ENCODE results near the gene KIR3DL3. TPM values are rescaled to one million over a fixed set of nuclear protein-coding genes. Genes with fewer than 3 reads are reported as not detected.
"Not testable (repeated sequence)": the region's sequence is repeated elsewhere in the genome, so short reads cannot be mapped to it uniquely, and the experiment has no call there.

KIR3DL3 gene
- total RNA-seq, result not detected
- not detected for polyA plus RNA-seq (2013, experiment 1 of 2)
- polyA plus RNA-seq (2013, experiment 2 of 2), result not detected
- long read RNA-seq, experiment 1, result 0 reads
- long read RNA-seq, experiment 2, result 0 reads
- long read RNA-seq, experiment 3, result 0 reads
- long read RNA-seq, experiment 4, result 0 reads

DNA sequence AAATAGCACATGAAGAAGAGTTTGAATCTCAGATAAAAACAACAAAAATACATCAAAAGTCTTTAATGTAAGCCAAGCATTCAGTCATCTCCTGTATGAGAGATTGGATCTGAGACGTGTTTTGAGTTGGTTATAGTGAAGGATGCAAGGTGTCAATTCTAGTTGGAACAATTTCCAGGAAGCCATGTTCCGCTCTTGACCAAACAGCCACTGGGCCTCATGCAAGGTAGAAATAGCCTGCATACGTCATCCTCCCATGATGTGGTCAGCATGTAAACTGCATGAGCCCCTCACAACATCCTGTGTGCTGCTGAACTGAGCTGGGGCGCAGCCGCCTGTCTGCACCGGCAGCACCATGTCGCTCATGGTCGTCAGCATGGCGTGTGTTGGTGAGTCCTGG is at the start of gene KIR3DL3:
Gene KIR3DL3, plus strand, starts transcription at position 301 of the 400 bp plus-strand sequence. Its CDS starts 55 bp downstream, at position 356.
- 78 to 83% methylated on average over 8 to 9 of the region's 9 CpGs for WGBS, 2 experiments (ENCODE audit: insufficient coverage in 1 of 2, insufficient read length in 1 of 2)
- H3K36me3 Mint-ChIP-seq (ENCODE audit: low read depth), result no peaks in the 10 kb centered on the region

DNA sequence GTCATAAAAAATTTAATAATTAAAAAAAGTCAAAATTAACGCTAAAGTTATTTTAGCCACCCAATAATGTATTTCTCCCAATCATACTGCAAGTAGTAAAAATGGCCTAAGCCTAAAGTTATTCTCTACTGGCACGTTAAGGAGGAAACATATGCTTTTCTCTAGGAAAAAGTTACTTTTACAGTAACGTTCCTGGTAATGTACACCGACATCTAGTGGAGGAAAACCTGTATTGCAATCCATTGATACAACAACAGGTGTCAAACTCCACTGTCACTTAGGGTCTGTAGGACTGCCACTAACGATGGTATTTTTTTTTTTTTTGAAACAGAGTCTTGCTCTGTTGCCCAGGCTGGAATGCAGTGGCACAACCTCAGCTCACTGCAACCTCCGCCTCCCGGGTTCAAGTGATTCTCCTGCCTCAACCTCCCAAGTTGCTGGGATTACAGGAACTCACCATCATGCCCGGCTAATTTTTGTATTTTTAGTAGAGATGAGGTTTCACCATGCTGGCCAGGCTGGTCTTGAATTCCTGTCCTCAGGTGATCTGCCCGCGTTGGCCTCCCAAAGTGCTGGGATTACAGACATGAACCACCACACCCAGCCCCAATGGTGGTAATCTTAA is 47.9 kb upstream of the KIR3DL3 start:
- not testable (repeated sequence) for H3K27ac Mint-ChIP-seq
- H3K9me3 Mint-ChIP-seq, result peaks cover 55% of the 10 kb centered on the region

More for the DNA sequence above, at the start of gene KIR3DL3:
- no peaks in the 10 kb centered on the region for H3K4me1 Mint-ChIP-seq
- H3K9me3 Mint-ChIP-seq, result peaks cover 95% of the 10 kb centered on the region
- H3K27me3 Mint-ChIP-seq (ENCODE audit: insufficient read depth), result no peaks in the 10 kb centered on the region
- DNase-seq, result no peak
- H3K9me3 ChIP-seq (ENCODE audit: control insufficient read depth, low read length), result peaks cover 57% of the 10 kb centered on the region
- H3K27ac ChIP-seq (ENCODE audit: low read depth, low read length), result no peak within 1 kb of the TSS
- no peaks in the 10 kb centered on the region for H3K27me3 ChIP-seq (ENCODE audit: control insufficient read depth, insufficient read depth, low read length, poor library complexity, severe bottlenecking)
- TF ChIP-seq, protein P1, sequence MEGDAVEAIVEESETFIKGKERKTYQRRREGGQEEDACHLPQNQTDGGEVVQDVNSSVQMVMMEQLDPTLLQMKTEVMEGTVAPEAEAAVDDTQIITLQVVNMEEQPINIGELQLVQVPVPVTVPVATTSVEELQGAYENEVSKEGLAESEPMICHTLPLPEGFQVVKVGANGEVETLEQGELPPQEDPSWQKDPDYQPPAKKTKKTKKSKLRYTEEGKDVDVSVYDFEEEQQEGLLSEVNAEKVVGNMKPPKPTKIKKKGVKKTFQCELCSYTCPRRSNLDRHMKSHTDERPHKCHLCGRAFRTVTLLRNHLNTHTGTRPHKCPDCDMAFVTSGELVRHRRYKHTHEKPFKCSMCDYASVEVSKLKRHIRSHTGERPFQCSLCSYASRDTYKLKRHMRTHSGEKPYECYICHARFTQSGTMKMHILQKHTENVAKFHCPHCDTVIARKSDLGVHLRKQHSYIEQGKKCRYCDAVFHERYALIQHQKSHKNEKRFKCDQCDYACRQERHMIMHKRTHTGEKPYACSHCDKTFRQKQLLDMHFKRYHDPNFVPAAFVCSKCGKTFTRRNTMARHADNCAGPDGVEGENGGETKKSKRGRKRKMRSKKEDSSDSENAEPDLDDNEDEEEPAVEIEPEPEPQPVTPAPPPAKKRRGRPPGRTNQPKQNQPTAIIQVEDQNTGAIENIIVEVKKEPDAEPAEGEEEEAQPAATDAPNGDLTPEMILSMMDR (conservative IDR thresholded peaks at IDR 0.05), result no peak
- H3K4me1 ChIP-seq (ENCODE audit: control insufficient read depth, insufficient read depth, low read length), result no peaks in the 10 kb centered on the region
- no peak within 1 kb of the TSS for H3K4me3 ChIP-seq (ENCODE audit: low read length)
- H3K27ac Mint-ChIP-seq, result no peak within 1 kb of the TSS
- H3K9ac ChIP-seq (ENCODE audit: extremely low read depth, low read length, poor library complexity, severe bottlenecking), result no peak within 1 kb of the TSS
- no peak within 1 kb of the TSS for H3K4me3 Mint-ChIP-seq
- no peaks in the 10 kb centered on the region for H3K36me3 ChIP-seq (ENCODE audit: control insufficient read depth, insufficient read depth, low read length)

DNA sequence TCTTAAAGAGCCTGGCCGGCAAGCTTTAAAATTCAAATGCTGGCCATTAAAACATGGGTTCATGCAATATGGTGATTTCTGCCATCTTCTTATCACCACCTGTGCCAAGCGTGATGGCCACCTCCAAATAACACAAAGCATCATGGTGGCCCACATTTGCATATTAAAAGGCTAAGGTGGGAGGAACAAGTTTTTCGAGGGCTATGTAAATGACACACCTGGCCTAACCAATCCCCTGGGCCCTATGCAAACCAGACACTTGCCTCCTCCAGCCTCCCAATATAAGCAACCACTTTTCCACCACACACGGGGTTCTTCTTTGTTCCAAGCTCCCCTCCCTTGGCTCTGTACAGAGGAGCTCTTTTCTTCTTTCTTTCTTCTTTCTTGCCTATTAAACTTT is 47.0 kb upstream of the KIR3DL3 start:
- Mint-ChIP-seq H3K9me3 (peaks cover 55% of the 10 kb centered on the region), H3K4me3 (no peak overlapping the region), H3K27me3 (ENCODE audit: insufficient read depth) (no peaks in the 10 kb centered on the region), H3K4me1 (no peaks in the 10 kb centered on the region), H3K36me3 (ENCODE audit: low read depth) (no peaks in the 10 kb centered on the region), H3K27ac (no peak overlapping the region)
- TF ChIP-seq, protein P1 (conservative IDR thresholded peaks at IDR 0.05), result no peak
- peaks cover 61% of the 10 kb centered on the region for H3K9me3 ChIP-seq (ENCODE audit: control insufficient read depth, low read length)
- H3K27ac ChIP-seq (ENCODE audit: low read depth, low read length), result no peak overlapping the region
- no peak overlapping the region for H3K4me3 ChIP-seq (ENCODE audit: low read length)
- 76 to 91% methylated on average over 2 to 4 of the region's 4 CpGs for WGBS, 2 experiments (ENCODE audit: insufficient coverage in 1 of 2, insufficient read length in 1 of 2)
- no peaks in the 10 kb centered on the region for H3K27me3 ChIP-seq (ENCODE audit: control insufficient read depth, insufficient read depth, low read length, poor library complexity, severe bottlenecking)
- H3K9ac ChIP-seq (ENCODE audit: extremely low read depth, low read length, poor library complexity, severe bottlenecking), result no peak overlapping the region
- H3K36me3 ChIP-seq (ENCODE audit: control insufficient read depth, insufficient read depth, low read length), result no peaks in the 10 kb centered on the region
- no peak for DNase-seq
- H3K4me1 ChIP-seq (ENCODE audit: control insufficient read depth, insufficient read depth, low read length), result no peaks in the 10 kb centered on the region

More for the DNA sequence above, 47.9 kb upstream of the KIR3DL3 start:
- peaks cover 62% of the 10 kb centered on the region for H3K9me3 ChIP-seq (ENCODE audit: control insufficient read depth, low read length)
- not testable (repeated sequence) for H3K4me1 Mint-ChIP-seq; H3K4me1 ChIP-seq (ENCODE audit: control insufficient read depth, insufficient read depth, low read length); H3K27me3 Mint-ChIP-seq (ENCODE audit: insufficient read depth); H3K27me3 ChIP-seq (ENCODE audit: control insufficient read depth, insufficient read depth, low read length, poor library complexity, severe bottlenecking); H3K4me3 ChIP-seq (ENCODE audit: low read length); H3K36me3 ChIP-seq (ENCODE audit: control insufficient read depth, insufficient read depth, low read length); DNase-seq; H3K27ac ChIP-seq (ENCODE audit: low read depth, low read length); H3K4me3 Mint-ChIP-seq; H3K9ac ChIP-seq (ENCODE audit: extremely low read depth, low read length, poor library complexity, severe bottlenecking); H3K36me3 Mint-ChIP-seq (ENCODE audit: low read depth)
- TF ChIP-seq, protein P1 (conservative IDR thresholded peaks at IDR 0.05), result peak; percentile 85
- 20 to 40% methylated on average over 4 to 10 of the region's 10 CpGs for WGBS, 2 experiments (ENCODE audit: insufficient coverage in 1 of 2, insufficient read length in 1 of 2)

DNA sequence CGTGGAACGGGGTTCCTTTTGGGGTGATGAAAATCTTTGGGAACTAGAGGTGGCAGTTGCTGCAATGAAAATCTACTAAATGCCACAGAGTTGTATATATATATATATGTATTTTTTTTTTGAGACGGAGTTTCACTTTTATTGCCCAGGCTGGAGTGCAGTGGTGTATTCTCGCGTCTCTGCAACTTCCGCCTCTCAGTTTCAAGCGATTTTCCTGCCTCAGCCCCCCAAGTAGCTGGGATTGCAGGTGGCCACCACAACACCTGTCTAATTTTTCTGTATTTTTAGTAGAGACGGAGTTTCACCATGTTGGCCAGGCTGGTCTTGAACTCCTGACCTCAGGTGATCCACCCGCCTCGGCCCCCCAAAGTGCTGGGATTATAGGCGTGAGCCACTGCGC is 42.6 kb upstream of the KIR3DL3 start:
- peaks cover 82% of the 10 kb centered on the region for H3K9me3 Mint-ChIP-seq
- 68 to 79% methylated on average over 6 to 10 of the region's 12 CpGs for WGBS, 2 experiments (ENCODE audit: insufficient coverage in 1 of 2, insufficient read length in 1 of 2)
- not testable (repeated sequence) for H3K4me1 Mint-ChIP-seq

More for the DNA sequence above, 42.6 kb upstream of the KIR3DL3 start:
- not testable (repeated sequence) for H3K4me1 ChIP-seq (ENCODE audit: control insufficient read depth, insufficient read depth, low read length); H3K9ac ChIP-seq (ENCODE audit: extremely low read depth, low read length, poor library complexity, severe bottlenecking); H3K4me3 Mint-ChIP-seq; H3K36me3 ChIP-seq (ENCODE audit: control insufficient read depth, insufficient read depth, low read length); H3K4me3 ChIP-seq (ENCODE audit: low read length); H3K27ac ChIP-seq (ENCODE audit: low read depth, low read length); DNase-seq; H3K27ac Mint-ChIP-seq; H3K27me3 Mint-ChIP-seq (ENCODE audit: insufficient read depth); H3K27me3 ChIP-seq (ENCODE audit: control insufficient read depth, insufficient read depth, low read length, poor library complexity, severe bottlenecking); H3K36me3 Mint-ChIP-seq (ENCODE audit: low read depth)
- peaks cover 77% of the 10 kb centered on the region for H3K9me3 ChIP-seq (ENCODE audit: control insufficient read depth, low read length)
